ENCODE measurements around the gene CFAP20.
"Not testable (repeated sequence)": the region's sequence is repeated elsewhere in the genome, so short reads cannot be mapped to it uniquely, and the experiment has no call there.

The CFAP20 gene

DNA sequence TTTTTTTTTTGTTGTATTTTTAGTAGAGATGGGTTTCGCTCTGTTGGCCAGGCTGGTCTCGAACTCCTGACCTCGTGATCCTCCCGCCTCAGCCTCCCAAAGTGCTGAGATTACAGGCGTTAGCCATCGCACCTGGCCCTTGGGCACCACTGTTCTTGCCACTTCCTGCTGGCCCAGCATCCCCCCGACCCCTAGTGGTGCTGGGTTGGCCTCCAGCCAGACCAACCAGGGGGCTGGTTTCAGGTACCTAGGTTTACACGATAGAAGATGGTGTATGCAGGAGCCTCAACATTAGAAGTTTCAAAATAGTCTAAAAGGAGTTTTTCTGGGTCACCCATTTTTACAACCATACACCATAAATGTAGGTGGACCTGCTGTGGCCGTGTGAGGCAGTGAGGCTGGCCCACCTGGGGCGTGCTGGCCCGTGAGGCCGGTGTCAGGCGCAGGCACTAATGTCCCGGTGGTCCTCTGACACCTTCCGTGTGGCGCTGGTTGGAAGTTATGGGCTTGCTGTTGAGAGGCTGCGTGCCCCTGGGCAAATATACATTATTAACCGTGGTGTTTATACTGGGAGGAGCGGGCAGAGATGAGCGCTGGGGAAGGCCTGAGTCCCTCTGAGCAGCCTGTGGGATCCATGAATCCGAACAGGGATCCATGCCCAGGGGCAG, 43.5 kb downstream of the CFAP20 start:
- TF ChIP-seq, protein P1, sequence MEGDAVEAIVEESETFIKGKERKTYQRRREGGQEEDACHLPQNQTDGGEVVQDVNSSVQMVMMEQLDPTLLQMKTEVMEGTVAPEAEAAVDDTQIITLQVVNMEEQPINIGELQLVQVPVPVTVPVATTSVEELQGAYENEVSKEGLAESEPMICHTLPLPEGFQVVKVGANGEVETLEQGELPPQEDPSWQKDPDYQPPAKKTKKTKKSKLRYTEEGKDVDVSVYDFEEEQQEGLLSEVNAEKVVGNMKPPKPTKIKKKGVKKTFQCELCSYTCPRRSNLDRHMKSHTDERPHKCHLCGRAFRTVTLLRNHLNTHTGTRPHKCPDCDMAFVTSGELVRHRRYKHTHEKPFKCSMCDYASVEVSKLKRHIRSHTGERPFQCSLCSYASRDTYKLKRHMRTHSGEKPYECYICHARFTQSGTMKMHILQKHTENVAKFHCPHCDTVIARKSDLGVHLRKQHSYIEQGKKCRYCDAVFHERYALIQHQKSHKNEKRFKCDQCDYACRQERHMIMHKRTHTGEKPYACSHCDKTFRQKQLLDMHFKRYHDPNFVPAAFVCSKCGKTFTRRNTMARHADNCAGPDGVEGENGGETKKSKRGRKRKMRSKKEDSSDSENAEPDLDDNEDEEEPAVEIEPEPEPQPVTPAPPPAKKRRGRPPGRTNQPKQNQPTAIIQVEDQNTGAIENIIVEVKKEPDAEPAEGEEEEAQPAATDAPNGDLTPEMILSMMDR (IDR thresholded peaks at IDR 0.05; ENCODE audit: low read depth, low read length) = no peak
- no peak overlapping the region for H3K4me3 ChIP-seq (ENCODE audit: low read depth, low read length)
- in situ Hi-C loops (cut with HindIII; ENCODE audit: low sequenced_read_pairs) = no loop called here
- no peak for DNase-seq (ENCODE audit: low read depth, low spot score)

DNA sequence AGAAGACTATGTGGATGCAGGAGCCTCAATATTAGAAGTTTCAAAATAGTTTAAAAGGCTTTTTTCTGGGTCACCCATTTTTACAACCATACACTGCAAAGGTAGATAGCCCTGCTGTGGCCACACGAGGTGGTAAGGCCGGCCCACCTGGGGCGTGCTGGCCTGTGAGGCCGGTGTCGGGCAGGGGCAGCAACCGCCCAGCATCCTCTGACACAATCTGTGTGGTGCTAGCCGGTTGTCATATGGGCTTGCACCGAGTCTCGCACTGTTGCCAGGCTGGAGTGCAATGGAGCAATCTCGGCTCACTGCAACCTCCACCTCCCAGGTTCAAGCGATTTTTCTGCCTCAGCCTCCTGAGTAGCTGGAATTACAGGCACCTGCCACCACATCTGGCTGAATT, 44.0 kb downstream of the CFAP20 start:
- in situ Hi-C loops (cut with HindIII; ENCODE audit: low sequenced_read_pairs) = no loop called here
- no peak for DNase-seq (ENCODE audit: low read depth, low spot score)
- TF ChIP-seq, protein P1 (IDR thresholded peaks at IDR 0.05; ENCODE audit: low read depth, low read length) = no peak
- no peak overlapping the region for H3K4me3 ChIP-seq (ENCODE audit: low read depth, low read length)

DNA sequence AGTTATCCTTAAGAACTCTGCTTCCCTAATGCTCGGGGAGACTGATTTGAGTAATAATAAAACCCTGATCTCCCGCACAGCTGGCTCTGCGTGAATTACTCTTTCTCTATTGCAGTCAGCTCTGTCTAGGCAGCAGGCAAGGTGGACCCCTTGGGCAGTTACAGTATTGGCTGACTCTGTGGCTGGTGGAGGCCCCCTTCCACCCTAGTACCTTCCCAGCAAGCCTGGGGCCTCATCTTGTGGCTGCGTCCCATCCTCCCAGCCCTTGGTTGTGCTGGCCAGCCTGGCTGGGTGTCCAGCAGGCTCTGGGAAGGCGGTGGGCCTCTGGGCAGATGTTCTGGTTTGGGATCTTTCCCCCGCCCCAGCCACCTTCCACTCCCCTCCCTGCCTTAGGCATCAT, 44.5 kb downstream of the CFAP20 start:
- TF ChIP-seq, protein P1 (IDR thresholded peaks at IDR 0.05; ENCODE audit: low read depth, low read length) = no peak
- in situ Hi-C loops (cut with HindIII; ENCODE audit: low sequenced_read_pairs) = no loop called here
- no peak for DNase-seq (ENCODE audit: low read depth, low spot score)
- no peak overlapping the region for H3K4me3 ChIP-seq (ENCODE audit: low read depth, low read length)

DNA sequence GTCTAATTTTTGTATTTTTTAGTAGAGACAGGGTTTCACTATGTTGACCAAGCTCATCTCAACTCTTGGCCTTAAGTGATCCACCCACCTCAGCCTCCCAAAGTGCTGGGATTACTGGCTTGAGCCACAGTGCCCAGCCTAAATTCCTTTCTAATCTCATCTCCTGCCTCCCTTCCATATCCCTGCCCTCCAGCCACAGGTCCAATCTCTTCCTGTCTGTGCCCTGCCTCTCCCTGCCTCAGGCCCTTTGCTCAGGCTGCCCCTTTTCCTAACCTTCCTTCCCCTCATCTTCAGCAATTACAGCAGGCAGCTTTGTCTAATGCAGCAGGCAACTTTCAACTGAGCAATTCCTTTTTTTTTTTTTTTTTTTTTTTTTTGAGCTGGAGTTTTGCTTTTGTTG, 46.8 kb downstream of the CFAP20 start:
- DNase-seq (ENCODE audit: low read depth, low spot score) = no peak
- TF ChIP-seq, protein P1 (IDR thresholded peaks at IDR 0.05; ENCODE audit: low read depth, low read length) = no peak
- in situ Hi-C loops (cut with HindIII; ENCODE audit: low sequenced_read_pairs) = no loop called here
- no peak overlapping the region for H3K4me3 ChIP-seq (ENCODE audit: low read depth, low read length)

DNA sequence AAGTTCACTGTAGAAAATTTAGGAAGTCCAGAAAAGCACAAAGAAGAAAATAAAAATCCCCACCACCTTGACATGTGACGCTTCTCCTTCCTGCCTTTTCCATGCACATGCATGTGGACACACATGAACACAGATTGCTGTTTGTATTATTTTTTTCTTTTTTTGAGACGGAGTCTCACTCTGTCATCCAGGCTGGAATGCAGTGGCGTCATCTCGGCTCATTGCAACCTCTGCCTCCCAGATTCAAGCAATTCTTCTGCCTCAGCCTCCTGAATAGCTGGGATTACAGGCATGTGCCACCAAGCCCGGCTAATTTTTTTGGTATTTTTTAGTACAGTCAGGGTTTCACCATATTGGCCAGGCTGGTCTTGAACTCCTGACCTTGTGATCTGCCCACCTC, 48.5 kb downstream of the CFAP20 start:
- DNase-seq (ENCODE audit: low read depth, low spot score); H3K4me3 ChIP-seq (ENCODE audit: low read depth, low read length); in situ Hi-C loops (cut with HindIII; ENCODE audit: low sequenced_read_pairs): not testable (repeated sequence)

DNA sequence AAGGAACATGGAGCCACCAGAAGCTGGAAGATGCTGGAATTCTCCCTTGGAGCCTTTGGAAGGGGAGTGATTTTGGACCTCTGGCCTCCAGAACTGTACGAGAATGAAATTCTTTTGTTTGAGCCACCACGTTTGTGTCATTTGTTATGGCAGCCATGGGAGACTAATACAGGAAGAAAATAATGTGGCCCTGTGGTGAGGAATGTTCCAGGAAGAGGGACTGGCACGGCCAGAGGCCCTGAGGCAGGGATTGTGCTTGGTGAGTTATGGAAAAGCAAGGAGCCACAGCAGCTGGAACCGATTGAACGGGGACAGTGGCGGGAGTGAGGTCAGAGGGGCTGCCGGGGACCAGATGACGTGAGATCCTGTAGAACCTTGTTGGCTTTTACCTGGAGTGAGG, 51.4 kb downstream of the CFAP20 start:
- no peak for DNase-seq (ENCODE audit: low read depth, low spot score)
- H3K4me3 ChIP-seq (ENCODE audit: low read depth, low read length) = no peak overlapping the region
- in situ Hi-C loops (cut with HindIII; ENCODE audit: low sequenced_read_pairs) = no loop called here
- TF ChIP-seq, protein P1 (IDR thresholded peaks at IDR 0.05; ENCODE audit: low read depth, low read length) = no peak

DNA sequence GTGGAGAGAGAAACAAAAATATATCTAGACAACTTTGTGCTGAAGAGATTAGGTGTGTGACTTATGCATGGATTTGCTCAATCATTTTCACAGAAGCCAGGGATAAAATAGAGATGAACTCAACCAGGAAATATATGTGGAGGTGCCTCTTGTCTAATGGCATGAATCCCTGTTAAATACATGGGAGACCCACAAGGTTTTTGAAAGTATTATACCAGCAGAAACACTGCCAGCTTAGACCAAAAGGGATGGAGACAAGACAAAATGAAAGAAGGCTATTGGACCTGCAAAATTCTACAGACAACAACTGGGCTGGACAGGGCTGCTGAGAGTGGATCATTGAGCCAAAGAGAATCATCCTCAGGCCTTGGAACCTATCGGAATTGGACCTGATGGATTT, 52.7 kb downstream of the CFAP20 start:
- TF ChIP-seq, protein P1 (IDR thresholded peaks at IDR 0.05; ENCODE audit: low read depth, low read length) = no peak
- in situ Hi-C loops (cut with HindIII; ENCODE audit: low sequenced_read_pairs) = no loop called here
- DNase-seq (ENCODE audit: low read depth, low spot score) = no peak
- H3K4me3 ChIP-seq (ENCODE audit: low read depth, low read length) = no peak overlapping the region
